Naive thymus-derived CD4-positive, alpha-beta T cell (primary cell): ENCODE measurements around the gene NPIPB8. TPM values are rescaled to one million over a fixed set of nuclear protein-coding genes. Genes with fewer than 3 reads are reported as not detected.
A peak's percentile ranks its signal among the peaks of the same experiment; 100 is the strongest.
"Not testable (repeated sequence)": the region's sequence is repeated elsewhere in the genome, so short reads cannot be mapped to it uniquely, and the experiment has no call there.

Experiments
- ATAC-seq: fragments of 150-1000 bp; cut with Tn5 transposase; 2 replicates; pipeline ENCODE4 v1.10.0; 2021; ENCODE audit warnings: mild to moderate bottlenecking, moderate library complexity
- CTCF ChIA-PET: fragments of 350-600 bp; sonication (Branson Sonifier 250); formaldehyde crosslinking; loops from one replicate; lab custom pipeline; 2021; ENCODE audit warnings: antibody characterized with exemption; lab: Charles Lee
- POLR2A ChIA-PET: fragments of 350-600 bp; sonication (Branson Sonifier 250); formaldehyde crosslinking; loops from one replicate; lab custom pipeline; 2021; ENCODE audit warnings: antibody characterized with exemption, inconsistent platforms; lab: Charles Lee
- DNase-seq, 9 donors: peaks; one replicate each; pipeline versions ENCODE4 v3.0.0 to v3.0.0-alpha.2; 2020 to 2022; ENCODE audit warnings: mixed read lengths in 1 of 9
- H3K27ac ChIP-seq: one replicate; pipeline ENCODE4 v1.7.0; 2013; ENCODE audit warnings: mild to moderate bottlenecking, low read depth, low read length, moderate library complexity
- H3K27me3 ChIP-seq, 2 donors: one replicate each; pipeline ENCODE4 v1.7.0; 2013; ENCODE audit warnings: low read length in 2 of 2, mild to moderate bottlenecking in 2 of 2, moderate library complexity in 2 of 2; ENCODE audit not compliant: control insufficient read depth in 2 of 2, insufficient read depth in 2 of 2
- H3K36me3 ChIP-seq, 3 experiments: 1 replicate in 2 of 3; 2 replicates in 1 of 3; pipeline ENCODE4 v1.7.0; 2013; ENCODE audit warnings: low read length in 3 of 3, mild to moderate bottlenecking in 3 of 3, moderate library complexity in 1 of 3; ENCODE audit not compliant: insufficient read depth in 3 of 3, control insufficient read depth in 2 of 3
- H3K4me1 ChIP-seq, 2 donors: one replicate each; pipeline ENCODE4 v1.7.0; 2013; ENCODE audit warnings: low read length in 2 of 2, mild to moderate bottlenecking in 2 of 2, moderate library complexity in 1 of 2; ENCODE audit not compliant: control insufficient read depth in 2 of 2, insufficient read depth in 2 of 2
- H3K4me3 ChIP-seq: 2 replicates; pipeline ENCODE4 v1.7.0; 2013; ENCODE audit warnings: mild to moderate bottlenecking, low read length
- H3K9me3 ChIP-seq, 3 experiments: 1 replicate in 2 of 3; 2 replicates in 1 of 3; pipeline ENCODE4 v1.7.0; 2013; ENCODE audit warnings: low read length in 3 of 3; ENCODE audit not compliant: control insufficient read depth in 2 of 3
- H3K27ac Mint-ChIP-seq, 9 donors: one replicate each; pipeline ENCODE4 v1.8.0; 2020 to 2022; ENCODE audit warnings: mixed read lengths in 9 of 9, mild to moderate bottlenecking in 8 of 9, moderate library complexity in 5 of 9, inconsistent platforms in 2 of 9
- H3K27me3 Mint-ChIP-seq, 5 donors: one replicate each; pipeline ENCODE4 v1.8.0; 2021 to 2022; ENCODE audit warnings: mixed read lengths in 5 of 5, mild to moderate bottlenecking in 1 of 5
- H3K36me3 Mint-ChIP-seq, 5 donors: one replicate each; pipeline ENCODE4 v1.8.0; 2020 to 2022; ENCODE audit warnings: mixed read lengths in 5 of 5, mild to moderate bottlenecking in 3 of 5, inconsistent platforms in 1 of 5
- H3K4me1 Mint-ChIP-seq, 7 donors: one replicate each; pipeline ENCODE4 v1.8.0; 2020 to 2022; ENCODE audit warnings: mixed read lengths in 7 of 7, mild to moderate bottlenecking in 3 of 7, inconsistent platforms in 1 of 7
- H3K4me3 Mint-ChIP-seq, 10 donors: one replicate each; pipeline ENCODE4 v1.8.0; 2020 to 2022; ENCODE audit warnings: mild to moderate bottlenecking in 10 of 10, mixed read lengths in 10 of 10, moderate library complexity in 6 of 10, inconsistent platforms in 2 of 10
- H3K9me3 Mint-ChIP-seq, 11 donors: one replicate each; pipeline ENCODE4 v1.8.0; 2020 to 2022; ENCODE audit warnings: mixed read lengths in 11 of 11, mild to moderate bottlenecking in 4 of 11, inconsistent platforms in 1 of 11, moderate library complexity in 1 of 11
- intact Hi-C, 2 donors: fragments of 100-400 bp; cut with micrococcal nuclease; formaldehyde crosslinking; loops; one replicate each; pipeline ENCODE4 v1.15.1; 2023
- polyA plus RNA-seq, 2 donors: library from polyadenylated mRNA; unstranded; fragments of 300-500 nt; fragmentation: Illumina TruSeq; gene quantifications; one replicate each; pipeline ENCODE4 v1.2.3, GENCODE V29; 2021
- total RNA-seq, 6 experiments: library from RNA in 5 of 6; stranded (reverse) in 5 of 6; gene quantifications; 1 replicate in 5 of 6; 2 replicates in 1 of 6; pipeline ENCODE4 v1.2.3 and lab custom pipeline; 2021 to 2026

NPIPB8 gene
- total and polyA plus RNA-seq, 7 experiments from 2014 or later = 0.88 to 3.0 (median 1.4) TPM; not detected in 3

- Mint-ChIP-seq H3K27ac (peak within 1 kb of the TSS in 6 of 9 donors; percentile 45 to 62 (median 58)), H3K9me3 (no peaks in the 10 kb centered on the region), H3K4me1 (peaks cover 10 to 24% (median 14%) of the 10 kb centered on the region in 7 donors), H3K4me3 (peak within 1 kb of the TSS in 6 of 10 donors; percentile 2 to 41 (median 28)), H3K36me3 (peaks cover 0 to 5% (median 3%) of the 10 kb centered on the region in 5 donors), H3K27me3 (no peaks in the 10 kb centered on the region)
- Histone ChIP-seq H3K4me3 (no peak within 1 kb of the TSS), H3K9me3 (no peaks in the 10 kb centered on the region), H3K27ac (no peak within 1 kb of the TSS), H3K27me3 (no peaks in the 10 kb centered on the region), H3K4me1 (peaks cover 0 to 9% of the 10 kb centered on the region in 2 donors), H3K36me3 (no peaks in the 10 kb centered on the region)
- ATAC-seq = peak; percentile 36
- intact Hi-C loops = no loop called here
- ChIA-PET POLR2A (interaction anchor here (1.2 to 1.4 kb wide), 2 partner anchors 12 to 13 kb away, joined by 3 to 5 read pairs; partner anchors contain the start of gene SULT1A2), CTCF (no interaction called here)
- DNase-seq = no peak
Measured at GRCh38 chr16:28609631-28610594, 28.0 kb upstream of the NPIPB8 start, which contains the start of gene SULT1A1. Gene SULT1A1 (minus strand): TSS chr16:28610044. CDS start chr16:28608855, 1,189 bp downstream.

GRCh38 chr16:28610595-28611191 lies 27.2 kb upstream of the NPIPB8 start:
- H3K4me3 ChIP-seq = no peak overlapping the region
- H3K27me3 ChIP-seq = no peaks in the 10 kb centered on the region
- Mint-ChIP-seq H3K9me3 (no peaks in the 10 kb centered on the region), H3K27me3 (no peaks in the 10 kb centered on the region), H3K36me3 (peaks cover 0 to 5% (median 3%) of the 10 kb centered on the region in 5 donors), H3K4me1 (peaks cover 10 to 24% (median 14%) of the 10 kb centered on the region in 7 donors), H3K4me3 (peak overlapping the region in 5 of 10 donors; percentile 1 to 38 (median 16)), H3K27ac (peak overlapping the region in 7 of 9 donors; percentile 29 to 62 (median 47))
- CTCF ChIA-PET = no interaction called here
- no peak for ATAC-seq
- H3K9me3 ChIP-seq = no peaks in the 10 kb centered on the region
- H3K27ac ChIP-seq = no peak overlapping the region
- H3K36me3 ChIP-seq = no peaks in the 10 kb centered on the region
- peaks cover 0 to 9% of the 10 kb centered on the region in 2 donors for H3K4me1 ChIP-seq
- intact Hi-C loops = no loop called here
- POLR2A ChIA-PET = interaction anchor here (0.9 to 1.4 kb wide), 3 partner anchors 13 to 16 kb away, joined by 3 to 5 read pairs (median 5); partner anchors contain the start of gene SULT1A2
- no peak for DNase-seq

- H3K36me3 Mint-ChIP-seq, H3K27me3 Mint-ChIP-seq, H3K27ac Mint-ChIP-seq, H3K4me1 ChIP-seq, H3K9me3 Mint-ChIP-seq, H3K9me3 ChIP-seq, DNase-seq, intact Hi-C loops, H3K27me3 ChIP-seq, H3K27ac ChIP-seq, CTCF ChIA-PET, H3K36me3 ChIP-seq, H3K4me3 ChIP-seq, POLR2A ChIA-PET, H3K4me3 Mint-ChIP-seq: not testable (repeated sequence)
- H3K4me1 Mint-ChIP-seq = peaks cover 11 to 27% (median 18%) of the 10 kb centered on the region in 7 donors
- peak; percentile 92 for ATAC-seq
Measured at GRCh38 chr16:28612359-28613280, 25.2 kb upstream of the NPIPB8 start.

- peaks cover 11 to 26% (median 18%) of the 10 kb centered on the region in 7 donors for H3K4me1 Mint-ChIP-seq
- H3K27me3 Mint-ChIP-seq, H3K4me1 ChIP-seq, H3K36me3 Mint-ChIP-seq, H3K27me3 ChIP-seq, H3K9me3 Mint-ChIP-seq, POLR2A ChIA-PET, DNase-seq, H3K27ac ChIP-seq, H3K4me3 Mint-ChIP-seq, H3K36me3 ChIP-seq, H3K4me3 ChIP-seq, ATAC-seq, H3K27ac Mint-ChIP-seq, H3K9me3 ChIP-seq, intact Hi-C loops, CTCF ChIA-PET: not testable (repeated sequence)
Measured at GRCh38 chr16:28613912-28614311, 24.0 kb upstream of the NPIPB8 start.

GRCh38 chr16:28614561-28614960 lies 23.3 kb upstream of the NPIPB8 start:
- H3K27ac Mint-ChIP-seq, H3K9me3 Mint-ChIP-seq, H3K9me3 ChIP-seq, H3K36me3 ChIP-seq, ATAC-seq, H3K4me1 ChIP-seq, H3K27me3 ChIP-seq, DNase-seq, H3K36me3 Mint-ChIP-seq, intact Hi-C loops, H3K27me3 Mint-ChIP-seq, CTCF ChIA-PET, H3K27ac ChIP-seq, POLR2A ChIA-PET, H3K4me3 ChIP-seq: not testable (repeated sequence)
- Mint-ChIP-seq H3K4me3 (peak overlapping the region in 1 of 10 donors; percentile 44), H3K4me1 (peaks cover 11 to 22% (median 17%) of the 10 kb centered on the region in 7 donors)
